Measurements from ENCODE around the gene SCN11A. TPM values are rescaled to one million over a fixed set of nuclear protein-coding genes. Genes with fewer than 3 reads are reported as not detected.

Gene SCN11A
- total RNA-seq, 4 donors from 2014 or later = 0.03 to 0.10 (median 0.04) TPM; not detected in 1

DNA sequence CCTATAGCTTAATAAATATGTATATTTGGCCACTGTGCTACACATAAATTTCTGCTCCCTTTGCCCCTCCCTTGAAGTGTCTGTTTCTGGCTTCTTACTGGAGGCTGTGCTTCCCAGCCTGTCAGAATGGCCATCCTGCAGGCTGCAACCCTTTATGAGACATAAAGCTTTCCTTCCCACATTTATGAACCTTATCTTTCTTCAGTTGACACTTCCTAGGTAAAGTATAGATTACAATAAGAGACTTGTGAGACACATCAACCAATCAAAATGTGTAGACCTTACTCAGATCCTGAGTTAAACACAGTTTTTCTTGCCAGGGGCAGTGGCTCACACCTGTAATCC is 29.5 kb downstream of the SCN11A start:
- no peak for DNase-seq (ENCODE audit: low spot score in 2 of 2)
- intact Hi-C loops (cut with DNase I; ENCODE audit: low total_unique reads) = no loop called here
- TF ChIP-seq CTCF (IDR thresholded peaks at IDR 0.05) (no peak), POLR2A (IDR thresholded peaks at IDR 0.05) (no peak)
- H3K4me3 ChIP-seq (ENCODE audit: low read depth, poor library complexity, severe bottlenecking) = no peak overlapping the region

- DNase-seq (ENCODE audit: low spot score in 2 of 2) = no peak
- WGBS, 2 donors = 62 to 67% methylated on average over 4 of the region's 4 CpGs
- TF ChIP-seq CTCF (IDR thresholded peaks at IDR 0.05) = no peak
- TF ChIP-seq POLR2A (IDR thresholded peaks at IDR 0.05) = no peak
- no peak overlapping the region for H3K4me3 ChIP-seq (ENCODE audit: low read depth, poor library complexity, severe bottlenecking)
- intact Hi-C loops (cut with DNase I; ENCODE audit: low total_unique reads) = no loop called here
Measured at GRCh38 chr3:39021465-39022285, 30.1 kb downstream of the SCN11A start.

- intact Hi-C loops (cut with DNase I; ENCODE audit: low total_unique reads) = no loop called here
- H3K4me3 ChIP-seq (ENCODE audit: low read depth, poor library complexity, severe bottlenecking) = no peak overlapping the region
Measured at GRCh38 chr3:39021029-39021428, 30.7 kb downstream of the SCN11A start.

DNA sequence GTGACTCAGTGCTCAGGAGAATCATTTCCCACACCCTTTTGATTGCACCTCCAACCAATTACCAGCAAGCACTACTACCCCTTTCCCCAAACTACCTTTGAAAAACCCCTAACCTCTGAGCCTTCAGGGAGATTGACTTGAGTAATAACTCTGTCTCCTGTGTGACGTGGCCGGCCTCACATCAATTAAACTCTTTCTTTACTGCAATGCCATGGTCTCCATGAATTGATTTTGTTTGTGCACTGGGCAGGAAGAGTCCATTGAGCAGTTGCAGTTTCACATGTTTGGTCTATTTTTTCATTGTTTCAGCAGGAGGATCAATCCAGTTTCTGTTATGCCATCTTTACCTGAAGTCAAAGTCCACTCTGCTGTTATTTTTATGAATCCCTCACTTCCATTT is 32.4 kb downstream of the SCN11A start:
- 88% methylated on average over 2 of the region's 2 CpGs for WGBS, 2 donors

More at GRCh38 chr3:39021029-39021428, 30.7 kb downstream of the SCN11A start:
- WGBS, 2 donors = 95 to 100% methylated on average over 1 of the region's 1 CpG
- no peak for DNase-seq (ENCODE audit: low spot score in 2 of 2)
- TF ChIP-seq CTCF (IDR thresholded peaks at IDR 0.05) (no peak), POLR2A (IDR thresholded peaks at IDR 0.05) (no peak)

GRCh38 chr3:39015418-39015817 is 36.3 kb downstream of the SCN11A start:
- TF ChIP-seq POLR2A (IDR thresholded peaks at IDR 0.05) = no peak
- TF ChIP-seq CTCF (IDR thresholded peaks at IDR 0.05) = no peak
- intact Hi-C loops (cut with DNase I; ENCODE audit: low total_unique reads) = no loop called here
- H3K4me3 ChIP-seq (ENCODE audit: low read depth, poor library complexity, severe bottlenecking) = no peak overlapping the region
- DNase-seq (ENCODE audit: low spot score in 2 of 2) = no peak
- WGBS, 2 donors = 85 to 88% methylated on average over 3 of the region's 3 CpGs

More for the DNA sequence above, 32.4 kb downstream of the SCN11A start:
- no peak for TF ChIP-seq POLR2A (IDR thresholded peaks at IDR 0.05)
- no peak for TF ChIP-seq CTCF (IDR thresholded peaks at IDR 0.05)
- H3K4me3 ChIP-seq (ENCODE audit: low read depth, poor library complexity, severe bottlenecking) = no peak overlapping the region
- intact Hi-C loops (cut with DNase I; ENCODE audit: low total_unique reads) = no loop called here
- no peak for DNase-seq (ENCODE audit: low spot score in 2 of 2)

All from lower leg skin (tissue), 4 donors.